Measurements from ENCODE around the gene ATAD3B.
"Not testable (repeated sequence)": the region's sequence is repeated elsewhere in the genome, so short reads cannot be mapped to it uniquely, and the experiment has no call there.

The ATAD3B gene

GRCh38 chr1:1527092-1527816 is 55.7 kb downstream of the ATAD3B start:
- Histone ChIP-seq H3K36me3 (ENCODE audit: insufficient read depth, low read length) (peaks cover 22% of the 10 kb centered on the region; the same call in 1 of the 2 replicates), H3K4me3 (no peak overlapping the region), H3K27ac (no peak overlapping the region), H3K9me3 (ENCODE audit: low read depth, low read length) (no peaks in the 10 kb centered on the region), H3K9ac (ENCODE audit: insufficient read length) (no peak overlapping the region)
- no peak for TF ChIP-seq POLR2AphosphoS5 (IDR thresholded peaks at IDR 0.05; ENCODE audit: borderline replicate concordance, low read depth, low read length)
- TF ChIP-seq FOXP2 (optimal IDR thresholded peaks at IDR 0.05; ENCODE audit: control extremely low read depth, extremely low read length, insufficient read depth) = no peak
- TF ChIP-seq EZH2 (IDR thresholded peaks at IDR 0.05) = no peak
- DNase-seq (ENCODE audit: low read depth, low spot score) = no peak

DNA sequence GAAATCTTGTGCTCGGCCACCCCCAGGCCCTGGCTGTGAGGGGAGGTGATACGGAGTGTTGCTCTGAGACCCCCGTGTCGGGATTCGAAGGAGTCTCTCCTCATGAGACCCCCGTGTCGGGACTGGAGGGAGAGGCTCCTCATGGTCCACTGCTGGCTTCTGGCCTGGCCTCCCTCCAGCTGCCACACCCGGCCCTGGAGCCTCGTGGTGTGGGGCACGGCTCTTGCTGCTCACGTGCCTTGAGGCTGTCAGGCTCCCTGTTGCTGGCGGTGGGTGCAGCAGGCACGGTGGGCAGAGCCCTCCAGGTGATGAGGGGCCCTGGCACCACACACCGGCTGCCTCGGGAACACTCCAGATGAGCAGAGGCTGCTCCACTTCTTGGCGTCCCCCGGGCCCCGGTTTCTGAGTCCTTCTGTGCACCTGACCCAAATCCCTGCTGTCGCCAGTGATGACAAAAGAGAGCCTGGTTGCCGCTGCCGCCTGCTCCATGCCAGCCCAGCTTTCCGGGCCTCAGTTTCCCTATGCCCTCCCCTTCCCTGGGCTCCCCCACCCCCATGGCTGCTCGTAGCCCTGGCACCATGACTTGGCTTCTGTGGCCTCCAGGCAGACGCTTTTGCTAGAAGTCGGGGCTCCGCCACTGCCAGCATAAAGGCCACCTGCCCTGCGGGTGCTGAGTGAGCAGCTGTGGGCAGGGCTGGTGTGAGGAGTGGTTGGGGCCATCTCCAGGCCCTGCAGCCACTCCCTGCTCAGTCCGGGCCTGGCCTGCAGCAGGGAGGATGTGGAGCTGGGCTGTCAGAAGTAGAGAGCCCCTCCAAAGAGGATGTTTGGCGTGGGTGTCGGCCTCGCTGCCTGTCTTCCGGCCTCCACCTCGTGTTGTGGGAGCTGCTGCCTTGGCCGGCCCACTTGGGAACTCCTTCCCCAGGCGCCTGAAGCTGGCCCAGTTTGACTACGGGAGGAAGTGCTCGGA is 57.0 kb downstream of the ATAD3B start:
- H3K9ac ChIP-seq (ENCODE audit: insufficient read length) = no peak overlapping the region
- H3K36me3 ChIP-seq (ENCODE audit: insufficient read depth, low read length) = peaks cover 22% of the 10 kb centered on the region; the same call in 1 of the 2 replicates
- H3K27ac ChIP-seq = no peak overlapping the region
- no peak for DNase-seq (ENCODE audit: low read depth, low spot score)
- H3K4me3 ChIP-seq = no peak overlapping the region
- TF ChIP-seq POLR2AphosphoS5 (IDR thresholded peaks at IDR 0.05; ENCODE audit: borderline replicate concordance, low read depth, low read length) (no peak), FOXP2 (optimal IDR thresholded peaks at IDR 0.05; ENCODE audit: control extremely low read depth, extremely low read length, insufficient read depth) (no peak), EZH2 (IDR thresholded peaks at IDR 0.05) (no peak)
- no peaks in the 10 kb centered on the region for H3K9me3 ChIP-seq (ENCODE audit: low read depth, low read length)

- Histone ChIP-seq H3K36me3 (ENCODE audit: insufficient read depth, low read length) (peaks cover 22% of the 10 kb centered on the region; the same call in 1 of the 2 replicates), H3K9ac (ENCODE audit: insufficient read length) (no peak overlapping the region), H3K4me3 (no peak overlapping the region), H3K9me3 (ENCODE audit: low read depth, low read length) (no peaks in the 10 kb centered on the region), H3K27ac (no peak overlapping the region)
- TF ChIP-seq FOXP2 (optimal IDR thresholded peaks at IDR 0.05; ENCODE audit: control extremely low read depth, extremely low read length, insufficient read depth) (no peak), POLR2AphosphoS5 (IDR thresholded peaks at IDR 0.05; ENCODE audit: borderline replicate concordance, low read depth, low read length) (no peak), EZH2 (IDR thresholded peaks at IDR 0.05) (no peak)
- DNase-seq (ENCODE audit: low read depth, low spot score) = no peak
These were observed 57.8 kb downstream of the ATAD3B start for GRCh38 chr1:1529321-1529720.

- H3K9ac ChIP-seq (ENCODE audit: insufficient read length) = no peak overlapping the region
These were observed 58.4 kb downstream of the ATAD3B start for GRCh38 chr1:1529936-1530335.

GRCh38 chr1:1531947-1532346 is 60.4 kb downstream of the ATAD3B start:
- Histone ChIP-seq H3K36me3 (ENCODE audit: insufficient read depth, low read length) (peaks cover 22% of the 10 kb centered on the region; the same call in 1 of the 2 replicates), H3K27ac (no peak overlapping the region), H3K9ac (ENCODE audit: insufficient read length) (no peak overlapping the region), H3K9me3 (ENCODE audit: low read depth, low read length) (no peaks in the 10 kb centered on the region), H3K4me3 (no peak overlapping the region)
- no peak for DNase-seq (ENCODE audit: low read depth, low spot score)
- TF ChIP-seq FOXP2 (optimal IDR thresholded peaks at IDR 0.05; ENCODE audit: control extremely low read depth, extremely low read length, insufficient read depth) = no peak
- TF ChIP-seq EZH2 (IDR thresholded peaks at IDR 0.05) = no peak

More at GRCh38 chr1:1529936-1530335, 58.4 kb downstream of the ATAD3B start:
- TF ChIP-seq EZH2 (IDR thresholded peaks at IDR 0.05) (no peak), FOXP2 (optimal IDR thresholded peaks at IDR 0.05; ENCODE audit: control extremely low read depth, extremely low read length, insufficient read depth) (no peak)
- Histone ChIP-seq H3K9me3 (ENCODE audit: low read depth, low read length) (no peaks in the 10 kb centered on the region), H3K4me3 (no peak overlapping the region), H3K36me3 (ENCODE audit: insufficient read depth, low read length) (peaks cover 22% of the 10 kb centered on the region; the same call in 1 of the 2 replicates), H3K27ac (no peak overlapping the region)
- no peak for DNase-seq (ENCODE audit: low read depth, low spot score)

DNA sequence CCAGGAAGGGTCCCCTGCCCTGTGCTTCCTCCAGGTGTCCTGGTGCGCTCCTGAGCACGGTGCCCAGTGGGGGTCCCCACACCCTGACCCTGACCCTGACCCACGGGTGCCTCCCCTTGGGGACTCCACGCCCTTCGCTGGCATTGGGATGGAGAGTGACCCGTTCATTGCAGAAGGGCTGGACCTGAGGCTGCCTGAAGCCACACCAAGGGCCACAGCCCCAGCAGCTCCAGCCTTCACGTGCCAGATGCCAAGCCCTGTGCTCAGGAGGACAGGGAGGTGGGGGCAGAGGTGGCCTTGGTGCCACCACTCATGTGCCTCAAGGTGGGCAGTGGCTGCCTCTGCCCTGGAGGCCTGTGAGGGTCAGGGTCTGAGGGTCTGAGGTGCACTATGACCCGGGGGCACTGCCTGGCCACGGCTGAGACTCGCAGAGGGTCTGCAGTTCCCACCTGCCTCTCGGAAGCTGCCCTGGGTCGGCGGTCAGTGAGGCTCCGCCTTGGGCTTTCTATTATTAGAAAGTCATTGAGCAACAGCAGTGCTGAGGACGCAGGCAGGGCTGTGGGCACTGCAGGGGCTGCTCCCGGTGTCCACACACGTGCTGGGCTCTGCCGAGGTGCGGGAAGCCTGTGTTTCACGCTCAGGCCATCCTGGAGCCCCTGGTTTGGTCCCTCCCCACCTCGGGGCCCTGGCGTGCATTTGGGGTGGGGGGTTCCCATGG is 61.8 kb downstream of the ATAD3B start:
- not testable (repeated sequence) for H3K27ac ChIP-seq; H3K9me3 ChIP-seq (ENCODE audit: low read depth, low read length); H3K9ac ChIP-seq (ENCODE audit: insufficient read length); H3K4me3 ChIP-seq; DNase-seq (ENCODE audit: low read depth, low spot score)
- H3K36me3 ChIP-seq (ENCODE audit: insufficient read depth, low read length) = peaks cover 16% of the 10 kb centered on the region; the same call in 1 of the 2 replicates

- not testable (repeated sequence) for H3K27ac ChIP-seq; H3K4me3 ChIP-seq; H3K9me3 ChIP-seq (ENCODE audit: low read depth, low read length); H3K9ac ChIP-seq (ENCODE audit: insufficient read length); DNase-seq (ENCODE audit: low read depth, low spot score)
- peaks cover 11% of the 10 kb centered on the region; the same call in 1 of the 2 replicates for H3K36me3 ChIP-seq (ENCODE audit: insufficient read depth, low read length)
These were observed 62.3 kb downstream of the ATAD3B start for GRCh38 chr1:1533894-1534291.

GRCh38 chr1:1534401-1535154 is 63.0 kb downstream of the ATAD3B start:
- no peak overlapping the region for H3K27ac ChIP-seq
- no peak overlapping the region for H3K9ac ChIP-seq (ENCODE audit: insufficient read length)
- DNase-seq (ENCODE audit: low read depth, low spot score) = no peak
- peaks cover 6% of the 10 kb centered on the region; the same call in 1 of the 2 replicates for H3K36me3 ChIP-seq (ENCODE audit: insufficient read depth, low read length)
- no peak overlapping the region for H3K4me3 ChIP-seq
- no peaks in the 10 kb centered on the region for H3K9me3 ChIP-seq (ENCODE audit: low read depth, low read length)
- no peak; the same call in 1 of the 2 replicates for TF ChIP-seq POLR2AphosphoS5 (IDR thresholded peaks at IDR 0.05; ENCODE audit: borderline replicate concordance, low read depth, low read length)
